Fibroblast of upper back skin (primary cell): Measurements from ENCODE around the gene ELFN2.
"Not testable (repeated sequence)": the region's sequence is repeated elsewhere in the genome, so short reads cannot be mapped to it uniquely, and the experiment has no call there.

Experiments used
- DNase-seq: peaks from one replicate; pipeline ENCODE4 v3.0.0-alpha.2; 2013

ELFN2 gene

DNA sequence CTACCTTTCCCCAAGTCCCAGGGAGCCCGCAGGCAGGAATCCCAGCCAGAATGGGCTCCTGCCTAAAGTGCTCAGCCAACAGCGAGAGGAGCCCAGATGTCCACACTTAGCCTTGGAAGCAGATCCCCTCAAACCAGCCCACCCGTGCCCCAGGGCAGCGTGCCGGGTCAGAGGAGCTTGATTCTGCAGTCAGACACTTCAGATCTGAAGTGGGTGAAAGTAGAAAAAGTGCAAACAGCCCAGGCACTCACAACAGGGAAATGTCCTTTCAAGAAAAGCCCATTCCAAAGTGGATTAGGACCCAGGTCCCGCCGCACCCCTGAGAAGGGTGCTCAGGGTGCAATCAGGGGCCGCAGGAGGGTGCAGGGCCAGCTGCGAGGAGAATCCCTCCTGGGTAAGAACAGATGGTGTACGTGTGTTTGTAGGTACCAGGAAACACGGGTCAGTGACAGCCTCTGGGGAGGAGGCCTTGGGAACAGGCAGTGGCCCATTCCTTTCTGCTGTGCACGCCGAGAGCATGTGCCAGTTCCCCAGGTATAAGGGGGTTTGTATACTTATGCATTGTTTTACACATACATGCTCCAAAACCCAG is 17.7 kb downstream of the ELFN2 start:
- no peak for DNase-seq

GRCh38 chr22:37409031-37409430 is 18.2 kb downstream of the ELFN2 start:
- no peak for DNase-seq

DNA sequence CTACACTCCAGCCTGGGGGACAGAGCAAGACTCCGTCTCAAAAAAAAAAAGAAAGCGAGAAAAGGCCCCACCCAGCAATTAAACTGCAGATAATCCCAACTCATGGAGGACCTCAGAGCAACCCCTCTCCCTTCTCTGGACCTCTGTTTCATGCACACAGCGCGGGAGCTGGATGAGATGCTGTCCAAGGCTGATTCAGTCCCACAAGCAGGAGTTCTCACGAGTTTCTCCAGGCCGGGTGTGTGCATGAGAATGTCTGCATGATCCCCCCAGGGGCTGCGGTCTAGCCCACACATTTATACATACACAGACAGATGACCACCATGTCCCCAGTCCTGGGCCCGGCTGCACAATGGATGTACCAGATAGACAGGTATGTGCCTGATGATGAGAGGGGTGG is 19.4 kb downstream of the ELFN2 start:
- no peak for DNase-seq

DNA sequence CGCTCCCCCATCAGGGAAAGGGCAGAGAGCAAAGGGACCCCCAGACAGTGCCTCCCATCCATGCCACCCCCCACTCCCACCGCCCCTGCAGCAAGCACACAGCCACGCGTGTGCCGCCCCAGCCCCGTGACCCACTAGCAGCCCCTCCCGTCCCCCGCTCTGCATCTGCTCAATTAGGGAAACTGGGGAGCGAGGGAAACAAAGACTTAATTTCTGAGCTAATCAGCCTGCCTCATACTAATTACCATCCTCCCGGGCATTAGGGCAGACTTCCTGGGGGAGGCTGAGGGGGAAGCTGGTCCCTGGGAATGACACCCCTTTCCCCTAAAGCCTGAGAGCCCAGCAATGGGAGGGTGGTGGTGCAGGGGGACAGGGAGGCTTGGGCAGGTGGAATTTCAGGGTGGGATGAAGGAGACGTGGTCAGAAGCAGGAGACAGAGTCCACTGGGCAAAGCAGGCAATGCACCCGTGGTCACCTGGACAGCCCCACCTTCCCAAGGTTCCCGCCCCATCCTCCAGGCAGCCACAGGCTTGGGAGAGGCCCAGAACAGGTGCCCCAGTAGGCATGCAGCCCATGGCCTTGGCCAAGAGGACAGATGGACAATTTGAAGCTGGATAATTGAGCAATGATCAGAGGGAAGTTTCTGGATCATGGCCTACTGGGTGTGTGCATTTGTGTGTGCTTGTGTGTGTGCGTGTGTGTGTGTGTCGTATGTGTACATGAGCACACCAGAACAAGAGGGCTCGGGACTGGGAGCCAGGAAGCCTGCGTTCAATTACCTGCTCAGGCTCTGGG is 20.6 kb downstream of the ELFN2 start:
- no peak for DNase-seq

- no peak for DNase-seq
These were observed 23.2 kb downstream of the ELFN2 start for GRCh38 chr22:37404091-37404490.

GRCh38 chr22:37403267-37403960 is 23.9 kb downstream of the ELFN2 start:
- DNase-seq = no peak

DNA sequence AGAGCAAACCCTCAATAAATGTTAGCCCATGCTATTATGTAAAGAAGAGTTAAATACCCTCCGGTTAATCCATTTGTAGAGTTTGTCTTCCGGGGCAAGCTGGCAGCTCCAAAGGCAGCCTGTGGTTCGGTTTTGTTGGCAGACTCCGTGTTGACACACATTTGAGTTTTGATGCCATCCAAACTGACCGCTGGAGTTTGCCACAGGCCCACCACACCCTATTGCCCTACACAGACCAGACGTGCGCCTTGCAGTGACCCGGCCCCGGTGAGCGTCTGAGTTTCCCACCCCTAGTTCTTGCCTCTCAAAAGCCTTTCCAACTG is 25.1 kb downstream of the ELFN2 start:
- no peak for DNase-seq

DNA sequence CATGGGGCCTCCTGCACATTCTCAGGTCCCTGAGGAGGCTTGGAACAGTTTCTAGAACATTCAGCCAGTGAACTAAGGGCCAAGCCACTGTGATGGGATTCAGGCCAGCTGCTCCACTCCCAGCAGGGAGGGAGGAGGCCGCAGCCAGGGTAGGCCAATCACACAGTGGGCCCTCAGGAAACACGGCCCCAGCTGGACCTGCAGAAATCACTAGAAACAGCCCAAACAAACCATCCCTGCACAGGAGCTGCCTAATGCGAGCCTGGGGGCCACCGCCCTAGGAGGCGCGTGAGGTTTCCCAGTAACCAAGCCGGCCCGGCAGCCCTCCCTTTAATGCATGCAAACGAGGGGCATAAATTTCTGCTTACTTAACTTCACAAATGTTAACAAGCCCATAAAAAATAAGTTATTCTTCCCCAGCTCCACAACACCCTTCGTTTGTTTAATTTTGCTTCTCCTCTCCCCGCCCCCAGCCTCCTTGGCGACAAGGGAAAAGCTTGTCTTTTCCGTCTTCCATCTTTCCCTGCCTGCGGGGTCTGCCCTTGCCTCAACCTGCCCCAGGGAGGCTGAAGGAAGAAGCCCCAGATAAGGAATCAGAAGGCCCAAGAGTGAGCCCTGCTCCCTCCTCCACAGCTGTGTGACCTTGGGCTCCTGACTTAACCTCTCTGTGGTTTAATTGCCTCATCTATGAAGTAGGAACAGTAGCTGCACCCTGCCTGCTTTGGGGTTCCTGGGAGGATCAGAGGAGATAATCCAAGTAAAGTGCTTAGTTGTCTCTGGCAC is 25.7 kb downstream of the ELFN2 start:
- no peak for DNase-seq

- DNase-seq = no peak
These were observed 26.6 kb downstream of the ELFN2 start for GRCh38 chr22:37400719-37401118.

- not testable (repeated sequence) for DNase-seq
These were observed 27.8 kb downstream of the ELFN2 start for GRCh38 chr22:37399457-37399856.

DNA sequence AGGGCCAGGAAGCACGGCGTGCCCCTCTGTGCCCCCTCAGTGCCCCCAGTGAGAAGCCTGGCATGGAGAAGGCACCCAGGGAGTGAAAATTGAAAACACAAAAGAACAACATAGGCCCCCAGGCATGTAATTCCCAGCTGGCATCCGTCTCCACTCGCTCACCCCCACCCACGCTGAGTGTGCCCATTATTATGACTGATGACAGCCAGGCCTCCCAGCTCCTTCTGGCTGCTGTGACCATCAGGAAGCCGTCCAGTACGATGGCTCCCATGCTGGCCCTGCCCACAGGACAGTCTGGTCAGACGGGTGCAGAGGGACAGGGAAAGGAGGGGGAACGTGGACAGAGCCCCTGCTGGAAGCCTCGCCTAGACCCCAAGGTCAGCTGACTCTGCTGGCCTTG is 30.1 kb downstream of the ELFN2 start:
- DNase-seq = no peak

- DNase-seq = no peak
These were observed 30.7 kb downstream of the ELFN2 start for GRCh38 chr22:37396488-37397084.

DNA sequence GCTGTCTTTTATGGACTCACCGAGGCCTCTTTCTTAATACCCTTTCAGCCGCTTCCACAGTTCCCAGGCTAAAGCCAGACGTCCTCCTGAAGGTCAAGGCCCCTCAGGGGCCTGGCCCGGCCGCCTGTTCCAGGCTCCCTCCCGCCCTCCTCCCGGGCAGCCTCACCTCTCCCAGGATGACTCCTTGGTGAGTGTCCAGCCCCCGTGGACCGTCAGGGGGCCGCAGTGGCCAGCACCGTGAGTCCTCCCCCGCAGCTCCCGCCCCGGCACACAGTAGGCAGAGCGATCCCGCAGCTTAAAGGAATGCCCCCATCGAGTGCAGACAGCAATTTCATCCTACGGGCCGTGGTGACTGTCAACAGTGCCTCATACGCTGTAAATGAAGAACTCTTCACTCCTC is 32.9 kb downstream of the ELFN2 start:
- no peak for DNase-seq

DNA sequence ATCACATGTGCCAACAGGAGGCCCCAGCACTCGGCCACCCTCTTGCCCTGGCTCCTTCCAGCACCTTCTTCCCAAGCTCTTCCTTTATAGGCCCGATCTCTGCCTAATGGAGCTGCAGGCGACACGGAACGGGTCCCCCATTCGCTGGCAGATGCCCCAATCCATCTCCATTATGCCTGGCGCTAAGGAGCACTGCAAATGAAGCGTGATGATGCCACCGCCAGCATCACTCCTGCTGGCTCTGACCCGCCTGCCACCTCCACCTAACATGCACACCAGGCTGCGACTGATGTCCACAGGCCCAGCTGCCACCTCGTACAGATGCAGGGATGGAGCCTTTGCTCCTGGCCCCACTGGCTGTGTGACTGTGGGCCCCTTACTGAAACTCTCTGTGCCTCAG is 33.5 kb downstream of the ELFN2 start:
- DNase-seq = no peak

GRCh38 chr22:37392721-37393328 is 34.5 kb downstream of the ELFN2 start:
- no peak for DNase-seq

DNA sequence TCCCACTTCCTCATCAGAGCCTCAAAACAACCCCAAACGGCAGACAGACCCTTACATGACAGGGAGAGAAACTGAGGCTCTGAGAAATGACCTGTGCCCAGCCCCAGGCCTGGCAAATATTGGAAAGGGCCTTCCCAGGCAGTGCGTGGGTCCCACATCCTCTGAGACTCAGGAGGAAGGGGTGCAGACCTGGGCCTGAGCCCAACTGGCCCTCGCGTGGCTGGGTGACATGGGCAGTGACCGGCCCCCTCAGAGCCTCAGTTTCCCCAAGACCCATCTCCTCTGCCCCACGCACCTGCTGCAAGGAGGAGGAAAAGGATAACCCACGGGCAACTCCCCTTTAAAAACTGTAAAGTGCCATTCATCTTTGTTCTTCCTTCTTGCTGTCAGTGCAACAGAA is 35.6 kb downstream of the ELFN2 start:
- no peak for DNase-seq

- no peak for DNase-seq
These were observed 37.2 kb downstream of the ELFN2 start for GRCh38 chr22:37390075-37390474.

DNA sequence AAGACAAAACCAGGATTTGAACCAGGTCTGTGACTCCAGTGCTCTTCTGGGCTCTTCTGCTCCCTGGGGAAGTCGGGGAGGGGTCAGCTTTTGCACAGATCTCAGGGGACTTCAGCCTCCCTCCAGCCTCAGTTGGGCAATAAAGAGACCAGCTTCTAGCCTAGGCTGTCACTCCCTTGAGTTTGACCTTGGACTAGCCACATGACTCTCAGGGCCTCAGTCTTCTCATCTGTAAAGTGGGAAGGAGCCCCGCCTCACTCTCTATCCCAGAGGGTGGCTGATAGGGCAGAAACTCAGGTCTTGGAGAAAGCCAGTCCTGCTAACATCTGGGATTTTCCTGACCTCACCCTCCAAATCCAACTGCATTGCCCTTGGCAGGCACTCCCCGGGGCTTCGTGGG is 38.7 kb downstream of the ELFN2 start:
- no peak for DNase-seq

DNA sequence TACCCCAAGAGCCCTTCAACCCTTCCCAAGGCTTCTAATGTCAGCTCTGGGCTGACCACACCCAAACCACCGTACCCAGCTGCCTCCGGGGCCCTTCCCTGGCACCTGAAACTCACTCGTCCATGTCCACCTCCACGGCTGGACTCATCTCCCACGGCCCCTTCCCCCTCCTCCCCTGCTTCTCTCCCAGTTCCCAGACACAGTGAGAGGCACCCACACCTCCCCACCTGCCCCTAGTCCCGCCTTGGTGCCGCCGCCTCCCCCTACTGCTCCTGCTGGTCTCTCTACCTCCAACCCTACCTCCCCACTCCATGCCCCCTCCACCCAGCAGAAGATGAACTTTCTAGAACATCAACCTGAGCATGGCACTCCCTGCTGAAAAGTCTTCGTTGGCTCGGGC is 39.5 kb downstream of the ELFN2 start:
- DNase-seq = no peak

GRCh38 chr22:37386441-37386840 is 40.8 kb downstream of the ELFN2 start:
- no peak for DNase-seq

DNA sequence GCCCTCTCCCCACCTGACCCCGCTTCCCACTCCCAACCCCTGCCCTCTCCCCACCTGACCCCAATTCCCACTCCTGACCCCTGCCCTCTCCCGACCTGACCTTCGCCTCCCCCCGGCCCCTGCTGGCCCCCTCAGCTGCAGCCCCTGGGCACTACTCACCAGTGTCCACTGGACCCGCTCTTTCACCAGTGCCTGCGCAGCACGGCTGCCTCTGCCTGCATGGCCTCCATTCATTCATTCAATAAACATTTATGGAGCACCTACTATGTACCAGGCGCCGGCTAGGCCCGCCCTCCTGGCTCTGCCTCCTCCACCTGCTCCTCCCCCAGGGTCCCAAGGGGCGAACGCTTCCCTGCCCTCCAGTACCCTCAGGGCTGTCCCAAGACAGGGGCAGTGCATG is 42.6 kb downstream of the ELFN2 start:
- no peak for DNase-seq

DNA sequence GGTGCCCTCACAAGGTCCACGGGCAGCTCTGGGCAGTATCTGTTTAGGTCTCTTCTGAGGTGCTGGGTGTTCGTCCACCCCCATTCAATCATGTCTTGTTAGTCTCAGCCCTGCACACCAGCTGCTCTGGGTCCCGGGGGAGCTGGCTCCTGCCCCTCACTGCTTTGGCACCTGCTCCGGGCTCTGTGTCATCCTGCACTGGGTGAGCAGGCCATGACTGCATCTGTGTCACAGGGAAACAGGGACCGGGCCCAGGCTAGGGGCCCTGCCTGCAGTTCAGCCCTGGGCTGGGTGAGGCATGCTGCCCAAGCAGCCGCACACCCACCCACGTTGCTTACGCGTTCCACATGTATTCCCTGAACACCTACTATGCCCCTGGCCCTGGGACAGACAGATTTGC is 43.9 kb downstream of the ELFN2 start:
- no peak for DNase-seq

DNA sequence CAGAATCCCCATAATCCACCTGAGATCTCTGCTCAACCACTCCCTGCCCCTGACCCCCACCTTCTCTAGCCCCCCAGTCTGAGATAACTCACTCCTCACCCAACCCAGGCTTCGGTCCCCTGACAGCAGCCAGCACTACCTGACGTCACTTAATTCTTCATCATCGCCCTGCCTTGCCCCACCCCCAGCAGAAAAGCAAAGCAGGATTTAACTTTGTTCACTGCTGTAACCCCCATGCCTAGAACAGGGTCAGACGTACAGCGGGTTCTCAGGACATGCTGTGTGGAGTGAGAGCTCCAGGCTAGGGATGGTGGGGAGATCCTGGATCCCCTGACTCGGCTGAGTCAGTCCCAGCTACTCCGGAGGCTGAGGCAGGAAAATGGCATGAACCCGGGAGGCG is 45.8 kb downstream of the ELFN2 start:
- DNase-seq = peak; percentile 5
